Left renal pelvis (tissue), 4 donors: ENCODE results near the gene CPHXL2. TPM values are rescaled to one million over a fixed set of nuclear protein-coding genes. Genes with fewer than 3 reads are reported as not detected.

Experiments
- polyA plus RNA-seq, 4 donors: library from polyadenylated mRNA; unstranded; fragments of 120-200 nt; gene quantifications; one replicate each; pipeline ENCODE4 v1.2.1, GENCODE V29; 2013; ENCODE audit not compliant: insufficient read length in 4 of 4

Gene CPHXL2
- polyA plus RNA-seq, 4 donors, result 0.15 to 0.19 TPM; not detected in 2

Other genes with a start within 250 kb of the CPHXL2 start
- 100 to 1,000 TPM; 149 to 200 (median 170) TPM for gene CFDP1, start 243.5 kb downstream of the CPHXL2 start, polyA plus RNA-seq
- gene TMEM170A, start 212.3 kb downstream of the CPHXL2 start, polyA plus RNA-seq, result 10 to 100 TPM; 32.8 to 45.3 (median 40.3) TPM
- gene CHST6, start 181.6 kb downstream of the CPHXL2 start, polyA plus RNA-seq, result 1 to 10 TPM in 3 of 4 donors, under 1 TPM in 1; 0.26 to 1.3 (median 1.2) TPM
- 1 to 10 TPM in 1 of 4 donors, under 1 TPM in 3; 0.37 to 1.2 (median 0.61) TPM for gene CHST5, start 140.9 kb downstream of the CPHXL2 start, polyA plus RNA-seq
- 10 to 100 TPM; 12.1 to 21.2 (median 20.2) TPM for gene TMEM231, start 120.8 kb downstream of the CPHXL2 start, polyA plus RNA-seq
- gene GABARAPL2, start 110.6 kb downstream of the CPHXL2 start, polyA plus RNA-seq, result 100 to 1,000 TPM; 152 to 195 (median 184) TPM
- 10 to 100 TPM; 35.3 to 59.5 (median 52.3) TPM for gene ADAT1, start 53.7 kb downstream of the CPHXL2 start, polyA plus RNA-seq
- gene KARS1, start 29.3 kb downstream of the CPHXL2 start, polyA plus RNA-seq, result 100 to 1,000 TPM; 102 to 152 (median 135) TPM
- gene TERF2IP, start 29.2 kb downstream of the CPHXL2 start, polyA plus RNA-seq, result 10 to 100 TPM; 82.3 to 98.4 (median 87.9) TPM
- not detected for gene DUXB, start 24.5 kb upstream of the CPHXL2 start, polyA plus RNA-seq
- gene CPHXL, start 49.5 kb upstream of the CPHXL2 start, polyA plus RNA-seq, result not detected